ENCODE data around the gene TGFBRAP1.

The TGFBRAP1 gene

DNA sequence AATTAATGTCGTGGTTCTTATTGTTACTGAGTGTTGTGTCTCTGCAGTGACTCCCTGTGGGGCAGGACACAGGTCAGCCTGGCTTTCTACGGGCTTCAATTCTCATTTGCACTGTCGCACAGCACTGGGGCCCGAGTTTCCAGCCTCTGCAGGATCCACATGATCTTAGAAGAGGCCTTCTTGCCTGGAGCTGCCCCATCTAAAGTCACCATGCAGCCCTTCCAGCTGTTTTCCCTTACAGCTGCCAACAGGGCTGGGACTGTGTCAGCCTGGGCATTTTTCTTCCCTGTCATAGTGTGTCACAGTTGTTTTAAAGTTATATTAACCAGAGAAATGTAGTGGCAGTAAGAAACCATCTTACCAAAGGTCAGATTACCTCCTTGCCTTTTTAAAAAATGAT, 42.3 kb upstream of the TGFBRAP1 start:
- TF ChIP-seq POLR2AphosphoS5 (IDR thresholded peaks at IDR 0.05; ENCODE audit: low read depth) (no peak), GABPA (IDR thresholded peaks at IDR 0.05; ENCODE audit: low read depth) (no peak), SPI1 (IDR thresholded peaks at IDR 0.05; ENCODE audit: borderline replicate concordance, low read depth) (no peak)
- TF ChIP-seq, protein P1, sequence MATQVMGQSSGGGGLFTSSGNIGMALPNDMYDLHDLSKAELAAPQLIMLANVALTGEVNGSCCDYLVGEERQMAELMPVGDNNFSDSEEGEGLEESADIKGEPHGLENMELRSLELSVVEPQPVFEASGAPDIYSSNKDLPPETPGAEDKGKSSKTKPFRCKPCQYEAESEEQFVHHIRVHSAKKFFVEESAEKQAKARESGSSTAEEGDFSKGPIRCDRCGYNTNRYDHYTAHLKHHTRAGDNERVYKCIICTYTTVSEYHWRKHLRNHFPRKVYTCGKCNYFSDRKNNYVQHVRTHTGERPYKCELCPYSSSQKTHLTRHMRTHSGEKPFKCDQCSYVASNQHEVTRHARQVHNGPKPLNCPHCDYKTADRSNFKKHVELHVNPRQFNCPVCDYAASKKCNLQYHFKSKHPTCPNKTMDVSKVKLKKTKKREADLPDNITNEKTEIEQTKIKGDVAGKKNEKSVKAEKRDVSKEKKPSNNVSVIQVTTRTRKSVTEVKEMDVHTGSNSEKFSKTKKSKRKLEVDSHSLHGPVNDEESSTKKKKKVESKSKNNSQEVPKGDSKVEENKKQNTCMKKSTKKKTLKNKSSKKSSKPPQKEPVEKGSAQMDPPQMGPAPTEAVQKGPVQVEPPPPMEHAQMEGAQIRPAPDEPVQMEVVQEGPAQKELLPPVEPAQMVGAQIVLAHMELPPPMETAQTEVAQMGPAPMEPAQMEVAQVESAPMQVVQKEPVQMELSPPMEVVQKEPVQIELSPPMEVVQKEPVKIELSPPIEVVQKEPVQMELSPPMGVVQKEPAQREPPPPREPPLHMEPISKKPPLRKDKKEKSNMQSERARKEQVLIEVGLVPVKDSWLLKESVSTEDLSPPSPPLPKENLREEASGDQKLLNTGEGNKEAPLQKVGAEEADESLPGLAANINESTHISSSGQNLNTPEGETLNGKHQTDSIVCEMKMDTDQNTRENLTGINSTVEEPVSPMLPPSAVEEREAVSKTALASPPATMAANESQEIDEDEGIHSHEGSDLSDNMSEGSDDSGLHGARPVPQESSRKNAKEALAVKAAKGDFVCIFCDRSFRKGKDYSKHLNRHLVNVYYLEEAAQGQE (IDR thresholded peaks at IDR 0.05; ENCODE audit: insufficient replicate concordance, low read depth) = no peak
- TF ChIP-seq, protein P2, sequence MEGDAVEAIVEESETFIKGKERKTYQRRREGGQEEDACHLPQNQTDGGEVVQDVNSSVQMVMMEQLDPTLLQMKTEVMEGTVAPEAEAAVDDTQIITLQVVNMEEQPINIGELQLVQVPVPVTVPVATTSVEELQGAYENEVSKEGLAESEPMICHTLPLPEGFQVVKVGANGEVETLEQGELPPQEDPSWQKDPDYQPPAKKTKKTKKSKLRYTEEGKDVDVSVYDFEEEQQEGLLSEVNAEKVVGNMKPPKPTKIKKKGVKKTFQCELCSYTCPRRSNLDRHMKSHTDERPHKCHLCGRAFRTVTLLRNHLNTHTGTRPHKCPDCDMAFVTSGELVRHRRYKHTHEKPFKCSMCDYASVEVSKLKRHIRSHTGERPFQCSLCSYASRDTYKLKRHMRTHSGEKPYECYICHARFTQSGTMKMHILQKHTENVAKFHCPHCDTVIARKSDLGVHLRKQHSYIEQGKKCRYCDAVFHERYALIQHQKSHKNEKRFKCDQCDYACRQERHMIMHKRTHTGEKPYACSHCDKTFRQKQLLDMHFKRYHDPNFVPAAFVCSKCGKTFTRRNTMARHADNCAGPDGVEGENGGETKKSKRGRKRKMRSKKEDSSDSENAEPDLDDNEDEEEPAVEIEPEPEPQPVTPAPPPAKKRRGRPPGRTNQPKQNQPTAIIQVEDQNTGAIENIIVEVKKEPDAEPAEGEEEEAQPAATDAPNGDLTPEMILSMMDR (IDR thresholded peaks at IDR 0.05; ENCODE audit: insufficient read depth, low read length) = no peak
- Histone ChIP-seq H3K27ac (replicated peaks) (no peak overlapping the region), H3K27me3 (ENCODE audit: insufficient read depth, poor library complexity, severe bottlenecking) (peaks cover 7% of the 10 kb centered on the region), H3K4me3 (replicated peaks; ENCODE audit: insufficient read depth, low read length) (no peak overlapping the region)
- DNase-seq (ENCODE audit: low read depth in 1 of 2, low spot score in 1 of 2) = no peak

DNA sequence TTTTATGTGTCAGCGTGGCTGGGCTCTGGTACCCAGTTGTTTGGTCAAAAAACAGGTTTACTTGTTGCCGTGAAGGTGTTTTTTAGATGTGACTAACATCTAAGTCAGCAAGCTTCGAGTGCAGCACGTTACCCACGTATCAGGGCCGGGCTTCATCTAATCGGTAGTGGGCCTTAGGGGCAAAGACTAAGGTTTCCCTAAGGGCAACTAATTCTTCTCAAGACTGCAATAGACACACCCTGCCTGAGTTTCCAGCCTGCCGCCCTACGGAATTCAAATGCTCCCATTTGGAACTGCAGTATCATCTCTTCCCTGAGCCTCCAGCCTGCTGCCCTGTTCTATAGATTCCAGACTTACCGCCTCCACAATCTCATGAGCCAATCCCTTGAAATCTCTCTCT, 41.6 kb upstream of the TGFBRAP1 start:
- Histone ChIP-seq H3K27me3 (ENCODE audit: insufficient read depth, poor library complexity, severe bottlenecking) (peaks cover 7% of the 10 kb centered on the region), H3K27ac (replicated peaks) (no peak overlapping the region)

DNA sequence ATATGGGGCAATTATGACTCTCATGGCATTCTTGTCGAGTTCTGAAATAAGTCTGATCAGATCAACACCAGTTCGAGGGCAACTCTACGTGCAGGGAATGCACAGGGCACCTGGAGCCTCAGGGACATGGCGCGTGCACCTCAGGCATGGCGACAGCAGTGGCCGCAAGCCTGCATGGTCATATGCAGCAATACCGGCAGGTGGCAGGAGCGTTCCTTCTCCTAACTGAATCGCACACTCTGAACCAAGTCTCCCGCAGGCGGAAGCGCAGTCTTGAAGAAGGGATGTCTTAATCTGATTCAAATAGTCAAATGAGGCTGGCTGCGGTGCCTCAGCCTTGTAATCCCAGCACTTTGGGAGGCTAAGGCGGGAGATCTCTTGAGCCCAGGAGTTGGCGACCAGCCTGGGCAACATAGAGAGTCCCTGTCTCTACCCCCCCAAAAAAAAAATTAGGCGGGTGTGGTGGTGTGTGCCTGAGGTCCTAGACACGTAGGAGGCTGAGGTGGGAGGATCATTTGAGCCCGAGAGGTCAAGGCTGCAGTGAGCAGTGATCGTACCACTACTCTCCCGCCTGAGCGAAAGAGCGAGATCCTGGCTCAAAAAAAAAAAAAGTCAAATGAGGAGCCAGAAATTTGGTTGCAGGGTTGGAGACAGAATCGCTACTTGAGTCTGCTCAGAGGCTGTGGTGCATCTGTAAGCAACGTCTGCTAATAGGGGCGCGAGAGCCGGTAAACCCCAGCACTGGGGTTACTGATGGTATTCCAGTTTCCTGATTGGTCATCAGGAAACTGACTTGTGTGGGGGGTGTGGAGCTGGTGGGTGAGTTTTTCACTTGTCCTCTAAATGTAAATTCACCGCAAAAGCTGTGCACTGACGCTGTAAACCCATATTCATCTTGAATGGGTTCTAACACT, 40.5 kb upstream of the TGFBRAP1 start:
- TF ChIP-seq, protein P1 (IDR thresholded peaks at IDR 0.05; ENCODE audit: insufficient replicate concordance, low read depth) = no peak
- TF ChIP-seq GABPA (IDR thresholded peaks at IDR 0.05; ENCODE audit: low read depth) (no peak), SPI1 (IDR thresholded peaks at IDR 0.05; ENCODE audit: borderline replicate concordance, low read depth) (peak; percentile 41; the same call in 1 of the 2 replicates), POLR2AphosphoS5 (IDR thresholded peaks at IDR 0.05; ENCODE audit: low read depth) (no peak)
- TF ChIP-seq, protein P2 (IDR thresholded peaks at IDR 0.05; ENCODE audit: insufficient read depth, low read length) = peak; percentile 98
- H3K4me3 ChIP-seq (replicated peaks; ENCODE audit: insufficient read depth, low read length) = no peak overlapping the region
- DNase-seq (ENCODE audit: low read depth in 1 of 2, low spot score in 1 of 2) = peak; percentile 68 to 86
- no peak overlapping the region for H3K27ac ChIP-seq (replicated peaks)
- peaks cover 7% of the 10 kb centered on the region for H3K27me3 ChIP-seq (ENCODE audit: insufficient read depth, poor library complexity, severe bottlenecking)

More for the DNA sequence above, 41.6 kb upstream of the TGFBRAP1 start:
- no peak for DNase-seq (ENCODE audit: low read depth in 1 of 2, low spot score in 1 of 2)
- H3K4me3 ChIP-seq (replicated peaks; ENCODE audit: insufficient read depth, low read length) = no peak overlapping the region
- TF ChIP-seq POLR2AphosphoS5 (IDR thresholded peaks at IDR 0.05; ENCODE audit: low read depth) = no peak
- TF ChIP-seq, protein P2 (IDR thresholded peaks at IDR 0.05; ENCODE audit: insufficient read depth, low read length) = no peak
- TF ChIP-seq, protein P1 (IDR thresholded peaks at IDR 0.05; ENCODE audit: insufficient replicate concordance, low read depth) = no peak
- no peak for TF ChIP-seq GABPA (IDR thresholded peaks at IDR 0.05; ENCODE audit: low read depth)
- no peak for TF ChIP-seq SPI1 (IDR thresholded peaks at IDR 0.05; ENCODE audit: borderline replicate concordance, low read depth)
